Breast epithelium (tissue), 3 donors: ENCODE measurements around the gene TPH1.

Experiments
- POLR2A ChIP-seq: fragments of 450-650 bp; IDR thresholded peaks from one replicate; pipeline ENCODE4 v1.6.1; 2016; ENCODE audit warnings: antibody characterized with exemption, mild to moderate bottlenecking, moderate library complexity
- POLR2AphosphoS5 ChIP-seq, 3 donors: sonication (generic); formaldehyde crosslinking; IDR thresholded peaks; one replicate each; pipeline ENCODE4 v1.6.1; 2017; ENCODE audit warnings: antibody characterized with exemption in 3 of 3
- TF ChIP-seq, protein P1 (sequence below), 3 donors: fragments of 450-650 bp; IDR thresholded peaks; one replicate each; pipeline ENCODE4 v1.5.1; 2016 to 2017; ENCODE audit warnings: antibody characterized with exemption in 3 of 3, mild to moderate bottlenecking in 3 of 3, moderate library complexity in 3 of 3

DNA sequence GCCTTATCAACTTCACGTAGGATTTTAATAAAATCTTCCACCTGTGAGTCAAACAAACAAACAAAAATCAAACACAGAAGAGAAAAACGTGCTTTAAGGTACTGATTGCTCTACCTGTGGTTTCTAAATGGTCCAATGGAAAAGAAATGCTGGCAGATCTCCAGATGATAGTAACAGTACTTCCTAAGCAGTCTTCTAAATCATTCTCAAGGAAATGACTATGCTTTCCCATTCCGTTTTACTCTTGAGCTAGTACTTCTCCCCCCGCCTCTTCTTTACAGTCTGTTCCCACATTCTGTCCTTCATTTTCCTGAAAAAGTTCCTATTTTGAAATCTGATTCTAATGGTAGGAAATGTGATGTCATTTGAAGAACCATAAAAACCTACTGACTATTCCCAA lies 34.4 kb upstream of the TPH1 start:
- TF ChIP-seq POLR2AphosphoS5 (IDR thresholded peaks at IDR 0.05) = no peak
- no peak for TF ChIP-seq POLR2A
- TF ChIP-seq, protein P1, sequence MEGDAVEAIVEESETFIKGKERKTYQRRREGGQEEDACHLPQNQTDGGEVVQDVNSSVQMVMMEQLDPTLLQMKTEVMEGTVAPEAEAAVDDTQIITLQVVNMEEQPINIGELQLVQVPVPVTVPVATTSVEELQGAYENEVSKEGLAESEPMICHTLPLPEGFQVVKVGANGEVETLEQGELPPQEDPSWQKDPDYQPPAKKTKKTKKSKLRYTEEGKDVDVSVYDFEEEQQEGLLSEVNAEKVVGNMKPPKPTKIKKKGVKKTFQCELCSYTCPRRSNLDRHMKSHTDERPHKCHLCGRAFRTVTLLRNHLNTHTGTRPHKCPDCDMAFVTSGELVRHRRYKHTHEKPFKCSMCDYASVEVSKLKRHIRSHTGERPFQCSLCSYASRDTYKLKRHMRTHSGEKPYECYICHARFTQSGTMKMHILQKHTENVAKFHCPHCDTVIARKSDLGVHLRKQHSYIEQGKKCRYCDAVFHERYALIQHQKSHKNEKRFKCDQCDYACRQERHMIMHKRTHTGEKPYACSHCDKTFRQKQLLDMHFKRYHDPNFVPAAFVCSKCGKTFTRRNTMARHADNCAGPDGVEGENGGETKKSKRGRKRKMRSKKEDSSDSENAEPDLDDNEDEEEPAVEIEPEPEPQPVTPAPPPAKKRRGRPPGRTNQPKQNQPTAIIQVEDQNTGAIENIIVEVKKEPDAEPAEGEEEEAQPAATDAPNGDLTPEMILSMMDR (IDR thresholded peaks at IDR 0.05) = no peak
